MCF 10A (cell line): Measurements from ENCODE around the gene FAP. TPM values are rescaled to one million over a fixed set of nuclear protein-coding genes. Genes with fewer than 3 reads are reported as not detected.

Experiments used
- Bru-seq: library from RNA; stranded (reverse); fragments of 400-500 nt; gene quantifications from one replicate; lab custom pipeline; 2021; lab: Mats Ljungman, UMichigan
- BruChase-seq, 2 experiments: library from RNA; stranded (reverse); fragments of 400-500 nt; gene quantifications; one replicate each; lab custom pipeline; 2021; lab: Mats Ljungman, UMichigan
- BruUV-seq: library from RNA; stranded (reverse); fragments of 400-500 nt; replicated peaks from 2 replicates; lab custom pipeline; 2021; lab: Mats Ljungman, UMichigan
- CTCF ChIA-PET: fragments of 300-600 bp; sonication (Branson Sonifier 250); formaldehyde crosslinking; extraction: SDS; loops from one replicate; lab custom pipeline; 2021; ENCODE audit warnings: antibody characterized with exemption, inconsistent platforms; lab: Yijun Ruan, JAX
- POLR2A ChIA-PET: fragments of 300-600, 350-650 bp; sonication (Branson Sonifier 250); formaldehyde crosslinking; extraction: SDS; loops from one replicate; lab custom pipeline; 2020; ENCODE audit warnings: antibody characterized with exemption, inconsistent platforms; lab: Yijun Ruan, JAX
- DNase-seq: peaks from one replicate; pipeline ENCODE4 v3.0.0-alpha.2; 2018; ENCODE audit not compliant: unreplicated experiment
- H3K27ac Mint-ChIP-seq: one replicate; pipeline ENCODE4 v1.8.0; 2022; ENCODE audit warnings: mild to moderate bottlenecking, low read depth, mixed read lengths; ENCODE audit not compliant: unreplicated experiment
- H3K27me3 Mint-ChIP-seq: one replicate; pipeline ENCODE4 v1.8.0; 2022; ENCODE audit warnings: mixed read lengths; ENCODE audit not compliant: insufficient read depth, unreplicated experiment
- H3K36me3 Mint-ChIP-seq: one replicate; pipeline ENCODE4 v1.8.0; 2022; ENCODE audit warnings: mild to moderate bottlenecking, moderate library complexity, mixed read lengths; ENCODE audit not compliant: insufficient read depth, unreplicated experiment
- H3K4me1 Mint-ChIP-seq: one replicate; pipeline ENCODE4 v1.8.0; 2022; ENCODE audit warnings: mixed read lengths; ENCODE audit not compliant: insufficient read depth, unreplicated experiment
- H3K4me3 Mint-ChIP-seq: one replicate; pipeline ENCODE4 v1.8.0; 2022; ENCODE audit warnings: mild to moderate bottlenecking, moderate library complexity, mixed read lengths; ENCODE audit not compliant: unreplicated experiment
- H3K9me3 Mint-ChIP-seq: one replicate; pipeline ENCODE4 v1.8.0; 2022; ENCODE audit warnings: mixed read lengths; ENCODE audit not compliant: unreplicated experiment
- intact Hi-C: fragments of 100-400 bp; cut with micrococcal nuclease; formaldehyde crosslinking; loops from 2 replicates; pipeline ENCODE4 v1.14.1; 2022
- long read RNA-seq: library from polyadenylated mRNA; stranded (forward); transcript quantifications from one replicate; pipeline ENCODE4 v2.0.0, GENCODE V29; 2022
- total RNA-seq: library from RNA; stranded (reverse); gene quantifications from 2 replicates; pipeline ENCODE4 v1.2.3, GENCODE V29; 2022
- TF ChIP-seq, protein P1 (sequence below): fragments of 200-600 bp; IDR thresholded peaks from one replicate; pipeline ENCODE4 v1.8.0; 2022; ENCODE audit warnings: antibody characterized with exemption, mild to moderate bottlenecking; ENCODE audit not compliant: unreplicated experiment

Gene FAP
- total RNA-seq (8.7 and 12.1 TPM in 2 replicates), Bru-seq, nascent RNA (percentile 59 among the genes with signal in this experiment), BruChase-seq, experiment 1, labeled RNA remaining after a 6-hour chase (percentile 47 among the genes with signal in this experiment), BruChase-seq, experiment 2, labeled RNA remaining after a 2-hour chase (percentile 60 among the genes with signal in this experiment)
- long read RNA-seq, transcript FAP-201 (26 exons, 2,780 nt): major isoform, 11 of 16 reads
- long read RNA-seq, partial matches to known transcripts: 0 of 16 reads
- long read RNA-seq, other reads (novel, unspliced or antisense): 4 of 16 reads

DNA sequence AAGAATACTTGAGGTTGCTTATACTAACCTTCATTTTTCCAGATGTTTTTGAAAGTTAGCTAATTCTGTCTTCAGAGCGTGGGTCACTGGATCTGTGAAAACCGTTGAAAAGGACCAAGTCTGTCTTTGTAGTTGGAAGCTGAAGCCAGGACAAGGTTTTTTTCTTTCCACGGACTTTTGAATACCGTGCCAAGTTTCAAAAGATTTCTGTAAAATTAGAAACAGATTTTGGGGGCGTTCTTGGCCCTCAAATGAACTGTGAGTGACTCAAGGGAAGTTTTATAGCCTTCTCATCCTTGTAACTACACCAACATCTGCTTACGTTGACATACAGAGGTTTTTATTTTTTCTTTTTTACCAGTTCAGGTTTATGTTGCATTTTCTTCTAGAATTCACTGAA, at the start of gene FAP:
FAP (minus strand) TSS at position 152 of the 400 bp plus-strand sequence; CDS start at position 34, 118 bp downstream.
- POLR2A ChIA-PET: interaction anchor here (0.9 to 2.9 kb wide), 10 partner anchors 10 to 76 kb away, joined by 4 to 13 read pairs (median 6); partner anchors contain the start of gene IFIH1
- peak within 1 kb of the TSS; percentile 60 for H3K4me3 Mint-ChIP-seq

GRCh38 chr2:162291748-162292147, 48.5 kb upstream of the FAP start:
- ChIA-PET CTCF (interaction anchor here (0.8 to 24.0 kb wide), 3 partner anchors 9 to 138 kb away, joined by 3 to 639 read pairs (median 8); no protein-coding TSS in a partner anchor), POLR2A (interaction anchor here (0.7 kb wide), 1 partner anchor 1386 kb away, joined by 3 read pairs; no protein-coding TSS in a partner anchor)
- Mint-ChIP-seq H3K4me1 (peaks cover 11% of the 10 kb centered on the region), H3K4me3 (no peak overlapping the region), H3K27ac (no peak overlapping the region), H3K9me3 (no peaks in the 10 kb centered on the region), H3K36me3 (no peaks in the 10 kb centered on the region), H3K27me3 (no peaks in the 10 kb centered on the region)
- TF ChIP-seq, protein P1, sequence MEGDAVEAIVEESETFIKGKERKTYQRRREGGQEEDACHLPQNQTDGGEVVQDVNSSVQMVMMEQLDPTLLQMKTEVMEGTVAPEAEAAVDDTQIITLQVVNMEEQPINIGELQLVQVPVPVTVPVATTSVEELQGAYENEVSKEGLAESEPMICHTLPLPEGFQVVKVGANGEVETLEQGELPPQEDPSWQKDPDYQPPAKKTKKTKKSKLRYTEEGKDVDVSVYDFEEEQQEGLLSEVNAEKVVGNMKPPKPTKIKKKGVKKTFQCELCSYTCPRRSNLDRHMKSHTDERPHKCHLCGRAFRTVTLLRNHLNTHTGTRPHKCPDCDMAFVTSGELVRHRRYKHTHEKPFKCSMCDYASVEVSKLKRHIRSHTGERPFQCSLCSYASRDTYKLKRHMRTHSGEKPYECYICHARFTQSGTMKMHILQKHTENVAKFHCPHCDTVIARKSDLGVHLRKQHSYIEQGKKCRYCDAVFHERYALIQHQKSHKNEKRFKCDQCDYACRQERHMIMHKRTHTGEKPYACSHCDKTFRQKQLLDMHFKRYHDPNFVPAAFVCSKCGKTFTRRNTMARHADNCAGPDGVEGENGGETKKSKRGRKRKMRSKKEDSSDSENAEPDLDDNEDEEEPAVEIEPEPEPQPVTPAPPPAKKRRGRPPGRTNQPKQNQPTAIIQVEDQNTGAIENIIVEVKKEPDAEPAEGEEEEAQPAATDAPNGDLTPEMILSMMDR: no peak
- no peak for DNase-seq
- no TSS peak for BruUV-seq
- intact Hi-C loops: no loop called here

More for the DNA sequence above, at the start of gene FAP:
- BruUV-seq: no TSS peak
- intact Hi-C loops: no loop called here
- H3K27me3 Mint-ChIP-seq: no peaks in the 10 kb centered on the region
- H3K4me1 Mint-ChIP-seq: peaks cover 54% of the 10 kb centered on the region
- H3K27ac Mint-ChIP-seq: peak within 1 kb of the TSS; percentile 92
- TF ChIP-seq, protein P1: no peak
- DNase-seq: peak; percentile 68
- H3K36me3 Mint-ChIP-seq: no peaks in the 10 kb centered on the region
- CTCF ChIA-PET: interaction anchor here (0.7 to 6.8 kb wide), 7 partner anchors 11 to 109 kb away, joined by 3 to 56 read pairs (median 4); no protein-coding TSS in a partner anchor
- no peaks in the 10 kb centered on the region for H3K9me3 Mint-ChIP-seq

DNA sequence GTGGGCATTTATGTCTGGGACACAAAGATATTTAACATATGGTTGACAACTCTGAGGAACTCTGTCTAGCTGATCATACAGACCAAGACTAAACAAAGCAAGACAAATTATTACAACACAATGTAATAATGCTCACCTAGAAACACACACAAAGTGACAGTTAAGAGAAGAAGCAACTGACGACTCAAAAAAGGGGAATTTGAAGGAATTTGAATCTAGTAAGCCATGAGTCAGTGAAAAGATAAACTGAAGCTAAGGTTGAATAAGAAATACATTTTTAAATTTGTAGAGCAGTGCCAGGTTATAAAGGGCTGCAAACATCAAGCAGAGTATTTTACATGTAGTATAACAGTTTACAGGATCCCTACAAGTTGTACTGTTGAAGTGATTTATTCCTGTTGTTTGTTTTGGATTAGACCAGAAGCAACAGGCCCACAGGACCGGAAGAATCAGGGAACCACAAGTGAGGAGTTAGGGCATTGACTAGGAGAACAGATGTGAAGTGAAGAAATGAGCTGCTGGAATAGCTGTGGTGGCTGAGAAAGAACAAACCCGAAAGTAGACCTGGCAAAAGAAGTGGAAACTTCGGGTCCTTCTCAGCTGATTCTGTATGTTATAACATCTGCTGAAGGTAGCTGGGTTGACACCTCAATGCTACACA, 39.6 kb upstream of the FAP start:
- POLR2A ChIA-PET: interaction anchor here (0.9 kb wide), 1 partner anchor 10 kb away, joined by 3 read pairs; no protein-coding TSS in a partner anchor
- Mint-ChIP-seq H3K27me3 (no peaks in the 10 kb centered on the region), H3K4me1 (no peaks in the 10 kb centered on the region)

More for the DNA sequence above, 39.6 kb upstream of the FAP start:
- CTCF ChIA-PET: interaction anchor here (0.7 to 2.8 kb wide), 6 partner anchors 14 to 127 kb away, joined by 3 to 16 read pairs (median 6); no protein-coding TSS in a partner anchor
- TF ChIP-seq, protein P1: no peak
- intact Hi-C loops: no loop called here
- BruUV-seq: no TSS peak
- Mint-ChIP-seq H3K27ac (no peak overlapping the region), H3K9me3 (no peaks in the 10 kb centered on the region), H3K4me3 (no peak overlapping the region), H3K36me3 (no peaks in the 10 kb centered on the region)
- DNase-seq: no peak
